ENCODE measurements around the gene PPFIA1. TPM values are rescaled to one million over a fixed set of nuclear protein-coding genes. Genes with fewer than 3 reads are reported as not detected.

The PPFIA1 gene
- total RNA-seq, 1 donor from 2014 or later = 49.6 TPM

DNA sequence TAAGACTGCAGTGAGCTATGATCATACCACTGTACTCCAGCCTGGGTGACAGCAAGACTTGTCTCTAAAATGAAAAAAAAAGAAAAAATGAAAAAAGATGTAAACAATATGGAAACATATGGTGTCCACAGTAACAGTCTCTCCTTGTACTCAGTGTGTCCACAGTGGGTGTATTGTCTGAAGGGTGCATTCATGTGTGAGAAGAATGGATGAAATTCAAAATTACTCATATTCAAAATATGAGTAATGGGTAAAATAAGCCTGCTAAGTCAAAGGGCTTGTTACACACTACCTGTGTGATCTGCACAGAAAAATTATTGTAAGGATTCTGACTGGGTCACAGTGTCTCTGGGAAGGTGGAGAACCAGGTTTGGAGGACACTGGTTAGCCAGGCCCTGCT, 26.9 kb downstream of the PPFIA1 start:
- no peak for DNase-seq (ENCODE audit: low spot score)

DNA sequence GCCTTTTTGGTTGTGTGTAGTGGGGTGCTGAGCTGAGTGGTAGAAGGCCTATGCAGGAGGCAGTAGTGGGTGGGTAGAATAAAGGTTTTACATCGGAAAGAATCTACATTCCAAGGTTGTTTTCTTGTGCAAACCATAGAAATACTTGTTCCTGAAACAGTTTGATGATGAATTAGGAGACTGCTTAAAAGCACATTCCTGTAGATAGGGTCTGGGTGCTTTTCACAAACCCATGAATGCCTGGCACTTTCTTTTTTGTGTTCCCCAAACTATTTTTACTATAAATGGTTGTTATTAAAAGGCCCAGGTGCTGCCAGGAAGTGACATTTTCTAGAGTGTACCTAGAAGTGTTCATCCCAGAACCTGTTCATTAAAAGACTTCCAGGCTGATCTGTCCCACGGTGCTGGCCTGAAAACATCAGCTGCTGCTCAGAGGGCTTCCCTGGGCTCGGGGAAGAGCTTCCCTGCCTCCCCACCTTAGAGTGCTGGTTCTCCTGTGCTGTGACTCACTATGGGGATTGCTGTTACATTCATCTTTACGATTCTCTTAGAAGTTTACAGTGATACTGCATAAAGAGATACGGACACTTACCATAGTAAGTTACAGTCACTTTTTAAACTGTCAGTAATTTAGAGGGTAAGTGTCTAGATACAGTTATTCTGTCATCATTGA, 27.9 kb downstream of the PPFIA1 start:
- DNase-seq (ENCODE audit: low spot score) = no peak

DNA sequence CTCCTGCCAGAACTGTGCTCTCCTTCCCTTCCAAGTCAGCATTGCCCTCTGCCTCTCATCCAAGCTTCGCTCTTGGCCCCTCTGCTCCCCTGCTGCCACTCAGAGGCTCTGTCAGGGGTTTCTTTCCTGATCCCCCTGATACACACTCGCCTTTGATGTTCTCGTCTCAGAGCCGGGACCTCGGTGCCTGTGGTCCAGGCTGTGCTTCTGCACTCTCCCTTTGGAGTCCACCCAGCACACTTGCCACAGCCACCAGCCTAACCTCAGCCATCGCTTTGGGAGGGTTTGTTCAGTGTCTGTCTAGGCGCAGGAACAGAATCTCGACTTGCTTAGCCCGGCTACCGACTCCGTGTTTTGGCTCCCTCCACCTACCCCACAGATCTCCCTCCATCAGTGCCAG, 29.1 kb downstream of the PPFIA1 start:
- DNase-seq (ENCODE audit: low spot score) = no peak

DNA sequence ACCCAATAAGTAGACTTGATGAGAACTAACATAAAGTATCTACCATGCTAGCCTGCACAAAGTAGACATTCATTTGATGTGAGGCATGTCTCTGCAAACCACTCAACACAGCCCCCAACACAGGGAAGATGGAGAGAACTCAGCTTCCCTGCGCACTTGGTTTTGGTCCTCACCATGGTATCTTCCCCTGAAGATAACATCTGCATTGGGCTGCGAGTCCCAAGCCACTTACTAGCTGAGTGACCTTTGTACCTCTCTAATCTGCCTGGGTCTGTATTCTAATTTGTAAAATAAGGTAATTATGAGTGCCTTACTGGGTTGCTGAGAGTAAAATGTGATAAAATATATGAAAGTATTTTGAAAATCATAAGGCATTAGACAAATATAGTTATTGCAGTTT, 30.7 kb downstream of the PPFIA1 start:
- no peak for DNase-seq (ENCODE audit: low spot score)

DNA sequence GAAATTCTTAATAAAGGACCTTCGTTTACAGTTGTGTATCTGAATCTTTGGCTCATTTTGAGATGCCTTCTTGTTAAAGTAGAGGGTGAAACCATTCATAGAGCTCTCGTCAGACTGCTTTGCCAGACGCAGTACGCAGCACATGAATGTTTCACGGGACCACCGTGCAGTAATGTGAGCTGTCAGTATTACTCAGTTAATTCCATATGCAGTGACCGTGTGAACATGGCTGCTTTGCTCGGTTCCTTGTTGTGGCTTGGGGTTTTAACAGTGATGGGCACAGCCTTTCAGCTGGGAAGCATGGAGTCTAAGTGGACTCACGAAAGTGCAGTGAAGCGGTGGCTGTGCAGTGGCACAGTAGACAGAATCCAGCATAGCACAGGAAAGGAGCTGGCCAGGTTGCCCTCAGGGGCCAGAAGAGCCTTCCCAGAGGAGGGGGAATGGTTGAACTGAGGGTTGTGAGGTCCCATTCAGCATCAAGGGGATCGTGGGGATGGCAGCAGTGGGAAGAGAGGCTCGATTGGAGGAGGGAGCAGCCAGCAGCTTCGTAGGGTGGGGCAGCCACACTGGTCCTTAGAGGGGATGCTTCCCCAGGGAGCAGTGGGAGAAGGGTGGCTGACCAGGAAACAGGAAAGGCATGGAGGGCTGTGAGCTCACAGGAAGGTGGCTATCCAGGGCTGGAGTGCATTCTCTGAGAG, 31.4 kb downstream of the PPFIA1 start:
- DNase-seq (ENCODE audit: low spot score) = no peak

DNA sequence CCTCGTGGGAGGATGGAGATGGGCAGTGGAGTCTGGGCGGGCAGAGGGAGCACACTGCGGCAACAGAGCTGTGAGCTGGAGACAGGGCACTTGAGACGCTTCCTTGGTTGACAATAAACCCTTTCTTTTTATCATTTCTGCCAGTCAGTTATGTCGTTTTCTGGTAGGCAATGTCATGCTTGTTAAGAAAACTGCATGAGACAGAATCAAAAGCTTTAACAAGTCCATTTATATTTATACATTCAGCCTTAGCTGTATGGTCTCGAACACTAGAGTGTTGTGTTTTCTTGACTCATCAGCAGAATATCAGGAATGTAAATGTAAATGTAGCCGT, 31.9 kb downstream of the PPFIA1 start:
- no peak for DNase-seq (ENCODE audit: low spot score)

DNA sequence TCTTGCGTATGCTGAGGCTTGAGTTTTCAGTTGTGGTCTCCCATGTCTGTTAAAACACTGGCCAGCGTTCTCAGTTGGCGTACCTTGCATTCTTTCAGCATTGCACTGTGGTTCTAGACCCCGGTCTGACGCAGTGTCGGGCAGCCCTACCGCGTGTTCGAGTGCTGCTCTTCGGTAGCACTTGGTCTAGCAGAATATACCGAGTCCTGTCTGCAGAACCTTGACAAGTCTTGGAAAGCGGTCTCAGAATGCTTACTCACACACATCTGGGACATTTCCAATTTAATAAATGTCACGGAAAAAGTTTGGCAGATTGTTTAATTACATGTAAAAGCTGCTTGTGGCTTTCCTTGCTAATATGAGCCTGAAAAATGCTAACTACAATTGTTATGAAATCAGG, 32.6 kb downstream of the PPFIA1 start:
- no peak for DNase-seq (ENCODE audit: low spot score)

DNA sequence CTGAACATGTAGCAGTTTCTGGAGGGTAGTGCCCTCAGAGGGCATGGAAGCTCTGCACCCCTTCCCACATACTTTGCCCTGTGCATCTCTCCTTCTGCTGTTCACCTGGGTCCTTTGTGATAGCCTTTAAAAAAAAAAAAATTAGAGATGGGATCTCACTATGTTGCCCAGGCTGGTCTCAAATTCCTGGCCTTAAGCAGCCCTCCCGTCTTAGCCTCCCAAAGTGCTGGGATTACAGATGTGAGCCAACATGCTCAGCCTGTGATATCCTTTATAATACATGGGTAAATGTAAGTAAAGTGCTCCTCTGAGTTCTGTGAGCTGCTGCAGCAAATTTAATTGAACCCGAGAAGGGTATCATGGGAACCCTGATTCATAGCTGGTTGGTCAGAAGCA, 33.7 kb downstream of the PPFIA1 start:
- no peak for DNase-seq (ENCODE audit: low spot score)

DNA sequence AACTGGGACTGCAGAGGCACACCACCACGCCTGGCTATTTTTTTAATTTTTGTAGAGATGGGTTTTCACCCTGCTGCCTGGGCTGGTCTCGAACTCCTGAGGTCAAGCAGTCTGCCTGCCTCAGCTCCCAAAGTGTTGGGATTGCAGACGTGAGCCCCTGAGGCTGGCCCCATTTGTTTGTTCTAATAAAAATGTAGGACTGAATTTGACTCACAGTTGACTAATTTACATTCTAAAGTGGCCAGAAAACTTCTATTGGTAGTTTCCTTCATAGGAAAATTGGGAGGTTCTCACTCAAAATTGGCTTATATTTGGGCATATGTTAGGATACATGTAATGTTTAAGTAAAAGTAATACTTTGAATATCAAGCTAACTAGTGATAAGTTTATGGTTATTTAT, 35.0 kb downstream of the PPFIA1 start:
- DNase-seq (ENCODE audit: low spot score) = no peak

DNA sequence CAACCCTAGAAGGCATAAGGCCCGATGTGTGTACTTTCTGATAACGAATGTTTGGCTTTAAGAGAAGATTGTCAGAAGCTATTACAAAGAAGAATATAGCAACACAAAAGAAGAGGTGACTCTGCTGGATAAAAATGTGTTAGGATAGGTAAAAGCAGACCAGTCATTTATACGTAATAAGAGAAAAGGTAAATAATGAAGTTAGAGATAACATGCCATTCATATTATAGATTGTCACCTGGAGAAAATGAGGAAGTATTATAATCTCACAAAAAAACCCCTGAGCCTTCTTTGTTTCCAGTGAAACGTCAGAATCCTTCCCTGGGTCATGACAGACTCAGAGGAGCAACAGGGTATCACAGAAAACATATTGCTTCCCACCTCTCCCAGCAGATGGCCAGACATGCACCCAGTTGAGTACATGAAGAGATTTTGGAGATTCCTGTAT, 36.1 kb downstream of the PPFIA1 start:
- DNase-seq (ENCODE audit: low spot score) = no peak

DNA sequence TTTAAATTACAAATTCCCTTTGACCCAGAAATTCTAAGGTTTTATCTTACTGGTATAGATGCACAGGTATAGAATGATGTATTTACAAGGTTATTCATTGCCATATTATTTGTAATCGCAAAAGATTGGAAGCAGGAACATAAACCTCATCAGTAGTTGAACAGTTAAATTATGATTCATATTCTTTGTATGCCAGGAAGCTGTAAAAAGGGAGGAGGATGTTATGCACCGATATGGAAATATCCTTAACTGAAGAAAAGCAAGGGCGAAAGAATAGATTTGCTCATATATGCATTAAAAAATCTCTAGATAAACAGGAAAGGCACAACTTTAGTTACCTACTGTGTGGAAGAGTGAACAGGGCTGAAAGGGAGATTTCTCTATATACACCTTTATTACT, 36.7 kb downstream of the PPFIA1 start:
- DNase-seq (ENCODE audit: low spot score) = peak; percentile 40

DNA sequence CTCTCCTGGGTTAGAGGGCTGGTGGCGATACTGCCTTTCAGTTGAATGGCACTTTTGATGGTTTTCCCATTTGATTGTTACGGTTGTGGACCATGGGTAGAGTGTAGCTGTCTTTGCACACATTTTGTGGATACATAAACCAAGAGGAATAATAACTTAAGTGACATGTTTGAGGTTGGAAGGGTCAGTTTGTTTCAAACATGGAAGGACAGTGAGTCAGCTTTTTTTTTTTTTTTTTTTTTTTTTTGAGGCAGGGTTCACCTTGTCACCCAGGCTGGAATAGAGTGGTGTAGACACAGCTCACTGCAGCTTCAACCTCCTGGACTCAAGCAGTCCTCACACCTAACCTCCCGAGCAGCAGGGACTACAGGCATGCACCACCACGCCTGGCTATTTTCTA, 41.1 kb downstream of the PPFIA1 start:
- DNase-seq (ENCODE audit: low spot score) = no peak

DNA sequence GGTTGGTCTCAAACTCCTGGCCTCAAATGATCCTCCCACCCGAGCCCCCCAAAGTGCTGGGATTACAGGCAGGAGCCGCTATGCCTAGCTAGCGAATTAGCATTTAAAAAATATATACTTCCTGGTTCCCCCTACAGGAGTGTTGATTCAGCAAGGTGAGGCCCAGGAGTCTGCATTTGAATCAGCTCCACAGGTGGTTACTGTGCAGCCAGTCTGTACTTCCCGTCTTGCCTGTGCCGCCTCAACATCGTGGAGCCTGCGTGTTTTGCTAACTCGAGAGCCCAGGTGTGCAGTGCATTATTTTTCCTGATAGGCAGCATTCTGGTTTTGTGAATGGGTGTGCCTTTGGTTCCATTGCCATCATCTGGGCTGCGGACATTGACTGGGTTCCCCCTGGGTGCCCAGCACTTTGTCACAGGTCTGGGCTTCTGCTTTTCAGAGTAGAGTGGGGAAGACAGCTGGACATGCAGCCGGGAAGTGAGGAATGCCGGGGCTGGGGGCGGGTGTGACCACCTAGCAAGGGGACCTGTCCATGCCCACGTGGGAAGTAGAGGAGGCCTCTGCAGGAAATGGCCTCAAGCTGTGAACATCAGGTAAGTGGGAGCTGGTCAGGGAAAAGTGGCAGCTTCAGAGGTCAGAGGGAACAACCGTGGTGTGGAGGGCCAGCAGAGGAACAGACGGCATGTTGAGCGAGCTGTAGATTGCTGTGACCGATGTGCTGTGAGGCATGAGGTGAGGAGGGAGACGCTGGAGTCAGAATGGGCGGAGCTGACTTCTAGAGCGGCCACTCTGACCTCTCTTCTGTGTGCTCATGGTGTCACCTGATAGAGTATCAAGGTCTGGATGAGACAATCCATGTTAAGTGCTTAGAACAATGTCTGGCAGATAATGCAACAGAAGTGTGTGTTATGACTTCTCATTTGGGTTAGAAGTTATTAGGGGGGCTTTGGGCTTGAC, 42.2 kb downstream of the PPFIA1 start:
- no peak for DNase-seq (ENCODE audit: low spot score)

DNA sequence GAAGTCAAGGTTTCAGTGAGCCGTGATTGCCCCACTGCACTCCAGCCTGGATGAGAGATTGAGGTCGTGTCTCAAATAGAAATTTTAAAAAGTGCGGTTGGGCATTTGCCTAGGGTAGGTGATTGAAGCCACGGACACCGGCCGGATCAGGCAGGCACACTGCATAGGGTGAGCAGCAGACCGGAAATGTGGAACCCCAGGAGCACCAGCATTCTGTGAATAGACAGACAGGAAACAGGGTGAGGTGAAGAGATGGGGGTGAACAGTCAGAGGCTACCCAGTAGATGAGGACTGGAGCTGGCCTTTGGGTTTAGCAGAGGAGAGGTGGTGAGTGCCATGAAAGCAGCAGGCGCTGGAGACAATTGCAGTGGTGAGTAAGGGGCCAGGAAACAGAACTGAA, 43.5 kb downstream of the PPFIA1 start:
- no peak for DNase-seq (ENCODE audit: low spot score)

DNA sequence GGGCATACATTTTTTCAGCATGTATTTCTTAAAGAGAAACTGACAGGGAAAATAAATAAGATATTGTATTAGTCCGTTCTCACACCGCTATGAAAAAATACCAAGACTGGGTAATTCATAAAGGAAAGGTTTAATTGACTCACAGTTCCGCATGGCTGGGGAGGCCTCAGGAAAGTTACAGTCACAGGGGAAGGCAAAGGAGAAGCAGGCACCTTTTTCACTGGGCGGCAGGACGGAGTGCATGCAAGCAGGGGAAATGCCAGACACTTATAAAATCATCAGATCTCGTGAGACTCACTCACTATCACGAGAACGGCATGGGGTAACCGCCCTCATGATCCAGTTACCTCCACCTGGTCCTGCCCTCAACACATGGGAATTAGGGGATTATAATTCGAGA, 44.2 kb downstream of the PPFIA1 start:
- DNase-seq (ENCODE audit: low spot score) = no peak

DNA sequence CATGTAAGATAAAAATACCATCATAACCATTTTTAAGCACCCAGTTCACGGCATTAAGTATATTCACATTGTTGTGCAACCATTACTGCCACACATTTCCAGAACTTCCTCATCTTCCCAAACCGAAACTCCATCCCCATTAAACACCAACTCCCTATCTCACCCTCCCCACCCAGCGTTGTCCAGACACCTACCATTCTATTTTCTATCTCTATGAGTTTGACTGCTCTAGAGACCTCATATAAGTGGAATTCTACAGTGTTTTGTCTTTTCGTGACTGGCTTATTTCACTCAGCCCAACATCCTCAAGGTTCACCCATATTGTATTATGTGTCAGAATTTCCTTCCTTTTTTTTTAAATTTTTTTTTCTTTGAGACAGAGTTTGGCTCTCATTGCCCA, 45.2 kb downstream of the PPFIA1 start:
- no peak for DNase-seq (ENCODE audit: low spot score)

DNA sequence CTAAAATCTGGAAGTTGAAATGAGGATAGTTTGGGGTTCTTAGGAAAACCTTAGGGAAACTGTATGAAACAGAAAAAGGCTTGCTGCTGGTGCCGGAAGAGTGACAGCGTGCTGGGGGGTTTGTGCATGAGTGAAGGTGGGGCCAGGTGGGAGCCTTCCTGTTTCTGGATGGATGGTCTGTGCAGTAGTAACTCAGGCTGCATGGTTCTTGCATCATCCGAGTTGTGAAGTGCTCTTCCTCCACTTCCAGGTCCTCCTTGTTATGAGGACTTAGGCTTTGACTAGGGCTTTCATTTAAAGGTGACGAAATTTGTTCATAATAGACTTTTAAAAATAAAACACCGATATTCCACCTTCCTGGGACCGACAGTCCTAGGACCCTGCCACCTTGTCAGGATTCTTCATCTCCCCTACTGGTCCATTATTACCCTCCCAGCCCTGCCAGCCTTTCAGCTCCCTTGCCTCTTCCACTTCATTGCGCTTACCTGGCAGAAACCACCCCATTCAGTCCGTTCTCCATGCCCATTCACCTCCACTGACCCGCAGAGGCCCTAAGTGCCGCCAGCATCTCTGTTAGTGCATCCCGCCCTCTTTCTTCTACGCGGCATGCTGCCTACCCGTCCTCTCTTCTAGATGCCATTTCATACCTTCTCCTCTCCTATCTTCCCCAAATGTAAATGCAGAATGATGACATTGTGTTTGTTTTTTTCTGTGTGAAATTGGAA, 47.3 kb downstream of the PPFIA1 start:
- no peak for DNase-seq (ENCODE audit: low spot score)

DNA sequence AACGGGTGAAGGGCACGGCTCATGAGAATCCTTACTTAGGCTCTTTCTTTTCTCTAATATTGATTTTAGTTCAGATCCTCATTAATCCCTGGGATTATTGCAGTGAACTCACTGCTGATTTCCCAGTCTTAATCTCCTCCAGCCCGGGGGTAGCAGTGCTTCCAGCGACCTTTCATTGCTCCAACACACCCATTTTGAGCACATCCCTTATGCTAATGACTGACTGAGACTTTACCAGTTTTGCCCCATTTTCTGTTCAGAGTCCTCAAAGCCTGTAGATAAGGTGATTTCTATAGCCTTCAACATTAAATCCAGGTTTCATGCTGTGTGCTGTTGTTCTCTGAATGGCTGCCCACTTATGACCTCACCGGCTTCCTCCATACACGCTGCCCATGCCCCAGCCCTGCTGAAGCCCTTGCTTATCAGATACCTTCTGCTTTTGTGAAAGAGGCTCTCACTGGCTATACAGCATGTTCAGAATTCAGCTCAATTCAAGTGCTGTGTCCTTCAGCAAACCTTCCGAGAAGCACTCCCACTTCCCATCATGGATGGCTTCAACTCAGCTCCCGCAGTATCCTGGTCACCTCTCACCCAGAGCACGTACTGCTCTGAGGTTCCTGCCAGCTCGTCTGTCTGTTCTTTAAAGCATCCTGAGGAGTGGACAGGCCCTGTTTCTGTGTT, 49.0 kb downstream of the PPFIA1 start:
- peak; percentile 54 for DNase-seq (ENCODE audit: low spot score)

DNA sequence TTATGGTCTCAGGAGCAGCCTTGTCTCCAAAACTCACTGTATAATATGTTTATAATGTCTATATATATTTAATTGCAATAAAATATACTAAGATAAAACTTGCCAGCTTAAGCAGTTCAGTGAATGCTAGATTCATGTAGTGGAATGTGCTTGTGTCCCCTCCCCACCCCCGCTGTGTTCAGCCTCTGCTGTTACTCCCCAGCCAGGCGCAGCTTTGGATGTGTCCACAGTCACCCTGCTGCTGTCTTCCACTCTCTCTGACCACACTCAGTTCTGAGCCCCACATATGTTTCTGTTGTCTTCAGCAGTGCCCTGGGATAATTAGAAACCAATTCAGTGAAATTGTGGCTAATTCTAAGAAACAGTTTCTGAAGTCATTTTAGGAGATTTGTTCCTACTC, 52.2 kb downstream of the PPFIA1 start:
- DNase-seq (ENCODE audit: low spot score) = no peak

DNA sequence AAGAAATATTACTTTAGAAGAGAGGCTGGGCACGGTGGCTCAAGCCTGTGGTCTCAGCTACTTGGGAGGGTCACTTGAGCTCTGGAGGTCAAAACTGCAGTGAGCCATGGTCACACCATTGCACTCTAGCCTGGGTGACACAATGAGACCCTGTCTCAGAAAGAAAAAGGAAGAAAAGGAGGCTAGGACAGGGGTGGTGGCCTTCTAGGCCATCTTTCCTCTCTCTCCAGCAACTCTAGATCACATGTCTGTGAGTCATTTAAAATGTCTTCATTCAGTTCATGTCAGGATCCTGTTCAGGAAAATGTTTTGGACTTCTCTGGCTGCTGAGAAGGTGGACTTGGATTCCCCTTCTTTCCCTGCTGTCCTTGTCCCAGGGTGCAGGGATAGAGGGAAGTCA, 53.3 kb downstream of the PPFIA1 start:
- no peak for DNase-seq (ENCODE audit: low spot score)

DNA sequence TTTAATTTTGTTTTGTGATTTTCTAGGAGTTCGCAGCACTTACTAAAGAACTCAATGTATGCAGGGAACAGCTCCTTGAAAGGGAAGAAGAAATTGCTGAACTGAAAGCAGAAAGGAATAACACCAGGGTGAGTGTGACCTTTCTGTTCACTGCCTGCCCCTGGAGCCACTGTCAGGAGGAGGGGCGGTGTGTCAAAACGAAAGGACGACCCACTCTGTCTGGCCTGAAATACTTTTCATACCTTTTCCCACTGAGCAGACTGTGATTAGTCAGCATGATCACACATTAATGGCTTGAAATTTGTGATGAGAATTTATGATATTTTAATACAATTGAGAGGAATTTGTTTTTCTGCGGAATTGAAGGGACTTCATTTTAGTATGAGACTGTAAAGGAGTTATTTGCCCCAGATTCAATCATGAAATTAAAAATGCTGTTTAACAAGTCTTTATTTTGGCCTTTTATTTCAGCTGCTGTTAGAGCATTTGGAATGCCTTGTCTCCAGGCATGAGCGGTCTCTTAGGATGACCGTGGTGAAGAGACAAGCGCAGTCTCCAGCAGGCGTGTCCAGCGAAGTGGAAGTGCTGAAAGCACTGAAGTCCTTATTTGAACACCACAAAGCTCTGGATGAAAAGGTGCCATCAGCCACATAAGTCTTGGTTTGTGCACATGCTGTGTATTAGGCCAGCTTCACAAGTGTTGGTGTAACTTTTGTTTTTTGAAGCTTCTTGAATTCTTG, 54.1 kb downstream of the PPFIA1 start:
- DNase-seq (ENCODE audit: low spot score) = no peak

All from umbilical cord (tissue), 2 donors.